ENCODE results near the gene SLC22A14. TPM values are rescaled to one million over a fixed set of nuclear protein-coding genes. Genes with fewer than 3 reads are reported as not detected.

The SLC22A14 gene
- total and polyA plus RNA-seq, 2 donors (not counting 3 experiments of a cell fraction or from before 2014, with no cell fraction given) = not detected

- FAIRE-seq (no peak), DNase-seq (ENCODE audit: low read depth, low spot score) (no peak)
- no peaks in the 10 kb centered on the region for H3K9me3 ChIP-seq (replicated peaks; ENCODE audit: control insufficient read depth, insufficient read depth, low read length)
- H3K4me2 ChIP-seq (ENCODE audit: insufficient read depth, low read length) = no peak overlapping the region
- dilution Hi-C loops (cut with MboI; ENCODE audit: extremely low pct_ligation_motif_present, low sequenced_read_pairs) (no loop called here), intact Hi-C loops (cut with micrococcal nuclease) (no loop called here)
- no peaks in the 10 kb centered on the region for H3K36me3 ChIP-seq (ENCODE audit: control insufficient read depth in 2 of 2, extremely low read depth in 1 of 2, insufficient read depth in 2 of 2, low read length in 2 of 2)
- no peaks in the 10 kb centered on the region for H3K4me1 ChIP-seq (ENCODE audit: control insufficient read depth, extremely low read depth, insufficient read depth, low read length)
- H3K27ac ChIP-seq (ENCODE audit: insufficient read depth, low read depth, low read length) = no peak overlapping the region
- H4K20me1 ChIP-seq (replicated peaks; ENCODE audit: control insufficient read depth, extremely low read depth, insufficient read depth, low read length) = no peaks in the 10 kb centered on the region
- no peak overlapping the region for H3K4me3 ChIP-seq (replicated peaks in 1 of 3; ENCODE audit: insufficient read depth in 1 of 3, low read depth in 1 of 3, low read length in 3 of 3)
- no peaks in the 10 kb centered on the region for H3K79me2 ChIP-seq (ENCODE audit: control insufficient read depth, insufficient read depth, low read length)
- POLR2A ChIA-PET = no interaction called here
- BruUV-seq (replicated peaks) = no TSS peak
- no peak overlapping the region for H3K9ac ChIP-seq (replicated peaks; ENCODE audit: extremely low read depth, insufficient read depth, low read length)
- peaks cover 0 to 3% of the 10 kb centered on the region in 2 experiments for H3K27me3 ChIP-seq (ENCODE audit: control insufficient read depth in 2 of 2, insufficient read depth in 2 of 2, low read length in 2 of 2)
- no peak for TF ChIP-seq MAX (IDR thresholded peaks at IDR 0.05; ENCODE audit: insufficient read depth, insufficient read length)
- no peak for TF ChIP-seq MYC (IDR thresholded peaks at IDR 0.05; ENCODE audit: low read depth, low read length)
- TF ChIP-seq CTCF (IDR thresholded peaks at IDR 0.05; ENCODE audit: extremely low read depth in 1 of 2, insufficient read depth in 1 of 2, low read depth in 1 of 2, low read length in 2 of 2) = no peak
- TF ChIP-seq POLR2A (IDR thresholded peaks at IDR 0.05; ENCODE audit: low read depth, low read length) = no peak
- no peak for TF ChIP-seq JUN (IDR thresholded peaks at IDR 0.05; ENCODE audit: borderline replicate concordance, insufficient read depth, insufficient read length, low read depth)
- TF ChIP-seq EZH2 (IDR thresholded peaks at IDR 0.05; ENCODE audit: borderline replicate concordance, low read depth, low read length, severe bottlenecking) = no peak
- no peak for TF ChIP-seq GATA2 (IDR thresholded peaks at IDR 0.05; ENCODE audit: insufficient read depth, insufficient read length, low read depth, low read length)
- no peak for TF ChIP-seq POLR2AphosphoS5 (IDR thresholded peaks at IDR 0.05; ENCODE audit: insufficient read depth, low read depth, low read length)
- no peak for TF ChIP-seq FOS (IDR thresholded peaks at IDR 0.05; ENCODE audit: borderline replicate concordance, insufficient read depth, low read length)
- CTCF ChIA-PET = no interaction called here
- H2AFZ ChIP-seq (ENCODE audit: low read depth, low read length) = no peak overlapping the region
- no peaks in the 10 kb centered on the region for H3K9me1 ChIP-seq (replicated peaks; ENCODE audit: control insufficient read depth, extremely low read depth, insufficient read depth, low read length)
Measured at GRCh38 chr3:38307599-38307998, 25.5 kb downstream of the SLC22A14 start.

All from endothelial cell of umbilical vein (primary cell).